DMS 273 treated with DMSO at 0.1 percent for 48 hours (cell line): ENCODE measurements around the gene HSBP1.

Experiments used
- DNase-seq: peaks from one replicate; lab custom pipeline; 2025; lab: John Stamatoyannopoulos, UW

HSBP1 gene

GRCh38 chr16:83839561-83839960 lies 31.8 kb downstream of the HSBP1 start:
- DNase-seq = no peak

- no peak for DNase-seq
Observed at GRCh38 chr16:83840060-83840617, 32.4 kb downstream of the HSBP1 start.

- DNase-seq = no peak
Observed at GRCh38 chr16:83842291-83842690, 34.5 kb downstream of the HSBP1 start.

- no peak for DNase-seq
Observed at GRCh38 chr16:83842756-83843507, 35.2 kb downstream of the HSBP1 start.

- DNase-seq = no peak
Observed at GRCh38 chr16:83843657-83844056, 35.9 kb downstream of the HSBP1 start.

GRCh38 chr16:83845263-83845662 lies 37.5 kb downstream of the HSBP1 start:
- no peak for DNase-seq

- no peak for DNase-seq
Observed at GRCh38 chr16:83847371-83848225, 39.8 kb downstream of the HSBP1 start.

- no peak for DNase-seq
Observed at GRCh38 chr16:83849421-83849820, 41.6 kb downstream of the HSBP1 start.

- no peak for DNase-seq
Observed at GRCh38 chr16:83850947-83851346, 43.2 kb downstream of the HSBP1 start.

GRCh38 chr16:83851473-83851872 lies 43.7 kb downstream of the HSBP1 start:
- DNase-seq = no peak

- DNase-seq = no peak
Observed at GRCh38 chr16:83852774-83853173, 45.0 kb downstream of the HSBP1 start.

- DNase-seq = no peak
Observed at GRCh38 chr16:83853834-83854233, 46.1 kb downstream of the HSBP1 start.

GRCh38 chr16:83854420-83854819 lies 46.6 kb downstream of the HSBP1 start:
- no peak for DNase-seq

- DNase-seq = no peak
Observed at GRCh38 chr16:83856792-83857191, 49.0 kb downstream of the HSBP1 start.

- DNase-seq = no peak
Observed at GRCh38 chr16:83859265-83859664, 51.5 kb downstream of the HSBP1 start.

GRCh38 chr16:83862661-83863060 lies 54.9 kb downstream of the HSBP1 start:
- no peak for DNase-seq

GRCh38 chr16:83863682-83864081 lies 55.9 kb downstream of the HSBP1 start:
- DNase-seq = no peak
